Epithelial cell of prostate (primary cell): ENCODE data around the gene SLC17A7.
"Not testable (repeated sequence)": the region's sequence is repeated elsewhere in the genome, so short reads cannot be mapped to it uniquely, and the experiment has no call there.

Experiments
- DNase-seq: peaks from one replicate; pipeline ENCODE4 v3.0.0-alpha.2; 2011; ENCODE audit warnings: low read depth, low spot score
- H3K27ac ChIP-seq: fragments of 450-650 bp; 2 replicates; pipeline ENCODE4 v1.5.1; 2017; ENCODE audit warnings: mild to moderate bottlenecking

The SLC17A7 gene

DNA sequence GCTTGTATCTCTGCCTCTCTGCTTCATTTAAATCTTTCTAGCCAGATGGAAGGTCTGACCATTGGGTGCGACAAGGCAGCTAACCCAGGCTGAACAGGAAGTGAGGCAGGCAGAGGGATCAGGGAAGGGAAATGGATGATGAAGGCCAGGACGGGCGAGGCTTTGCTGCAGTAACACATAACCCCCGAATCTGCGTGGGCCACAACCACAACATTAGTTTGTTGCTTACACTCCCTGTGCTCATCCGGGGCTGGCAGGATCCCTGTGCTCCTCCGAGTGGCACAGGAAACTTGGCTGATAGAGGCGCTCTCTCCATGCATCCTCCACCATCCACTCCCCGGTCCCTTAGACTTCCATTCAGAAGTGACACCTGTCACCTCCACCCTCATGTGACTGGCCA is 31.6 kb upstream of the SLC17A7 start:
- no peak overlapping the region for H3K27ac ChIP-seq
- DNase-seq, result no peak

DNA sequence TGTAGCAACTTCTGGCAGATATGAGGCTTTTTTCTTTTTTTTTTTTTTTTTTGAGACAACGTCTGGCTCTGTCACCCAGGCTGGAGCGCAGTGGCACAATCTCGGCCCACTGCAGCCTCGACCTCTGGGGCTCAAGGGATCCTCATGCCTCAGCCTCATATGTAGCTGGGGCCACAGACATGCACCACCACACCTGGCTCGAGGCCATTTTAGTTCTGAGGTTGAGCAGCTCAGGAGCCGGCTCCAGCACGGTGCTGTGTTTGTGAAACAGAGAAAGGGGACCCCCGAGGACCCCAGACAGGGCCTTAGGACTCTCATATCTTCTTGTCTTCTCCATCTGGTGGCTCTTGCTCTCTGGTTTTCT is 29.3 kb upstream of the SLC17A7 start:
- no peak for DNase-seq
- no peak overlapping the region for H3K27ac ChIP-seq

DNA sequence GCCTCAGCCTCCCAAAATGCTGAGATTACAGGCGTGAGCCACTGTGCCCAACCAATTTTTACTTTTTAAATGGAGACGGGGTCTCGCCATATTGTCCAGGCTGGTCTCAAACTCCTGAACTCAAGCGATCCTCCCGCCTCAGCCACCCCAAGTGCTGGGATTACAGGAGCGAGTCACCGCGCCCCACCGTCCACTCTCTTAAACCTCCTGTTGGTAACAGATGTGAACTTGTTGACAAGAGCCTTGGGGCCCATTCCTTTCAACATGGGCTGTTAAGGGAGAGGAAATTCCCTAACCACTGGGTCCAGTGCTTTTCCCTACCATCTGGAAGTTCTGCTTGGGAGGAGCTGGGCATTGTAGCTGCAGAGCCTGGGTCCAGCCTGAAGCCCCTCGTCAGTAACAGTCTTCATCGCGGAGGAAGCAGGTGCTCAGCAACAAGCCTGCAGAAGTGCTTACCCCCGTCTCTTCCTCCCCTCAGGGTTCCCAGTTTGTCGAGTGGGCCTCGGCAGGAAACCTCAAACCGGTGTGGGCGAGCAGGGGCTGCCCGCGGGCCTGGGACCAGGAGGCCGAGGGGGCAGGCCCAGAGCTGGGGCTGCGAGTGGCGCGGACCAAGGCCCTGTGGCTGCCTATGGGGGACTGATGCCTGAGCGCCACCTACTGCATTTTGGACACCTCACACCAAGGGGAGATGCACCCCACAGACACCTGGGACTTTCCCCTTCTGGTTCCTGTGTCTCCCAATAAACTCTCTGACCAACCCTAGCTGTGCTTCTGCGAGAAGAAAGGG is 28.7 kb upstream of the SLC17A7 start:
- no peak overlapping the region for H3K27ac ChIP-seq
- DNase-seq, result no peak

DNA sequence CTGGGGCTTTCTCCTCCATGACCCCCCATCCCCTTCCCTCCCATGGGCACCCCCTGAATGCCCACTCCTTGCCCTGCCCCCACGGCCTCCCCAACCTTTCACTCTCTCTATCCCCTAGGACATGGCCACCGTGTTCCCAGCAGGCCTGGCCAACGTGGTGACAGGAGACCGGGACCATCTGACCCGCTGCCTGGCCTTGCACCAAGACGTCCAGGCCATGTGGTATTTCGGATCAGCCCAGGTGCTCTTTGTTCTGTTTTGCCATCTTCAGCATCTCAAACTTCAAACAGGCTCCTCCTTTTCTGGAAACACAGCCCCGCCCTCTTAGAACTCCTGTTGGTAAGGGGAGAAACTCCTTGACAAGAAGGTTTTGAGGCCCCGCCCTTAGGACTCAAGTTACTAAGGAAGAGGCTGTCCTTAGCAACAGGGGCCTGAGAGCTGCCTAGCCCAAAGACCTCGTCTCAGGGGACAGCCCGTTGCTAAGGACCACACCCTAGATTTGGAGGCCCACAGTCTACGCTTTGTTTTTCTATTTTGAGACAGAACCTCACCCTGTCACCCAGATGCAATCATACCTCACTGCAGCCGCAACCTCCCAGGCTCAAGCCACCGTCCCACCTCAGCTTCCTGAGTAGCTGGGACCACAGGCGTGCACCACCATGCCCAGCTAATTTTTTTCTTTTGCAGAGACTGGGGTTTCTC is 27.6 kb upstream of the SLC17A7 start:
- peak; percentile 60 for DNase-seq
- H3K27ac ChIP-seq, result peak overlapping the region; percentile 58

DNA sequence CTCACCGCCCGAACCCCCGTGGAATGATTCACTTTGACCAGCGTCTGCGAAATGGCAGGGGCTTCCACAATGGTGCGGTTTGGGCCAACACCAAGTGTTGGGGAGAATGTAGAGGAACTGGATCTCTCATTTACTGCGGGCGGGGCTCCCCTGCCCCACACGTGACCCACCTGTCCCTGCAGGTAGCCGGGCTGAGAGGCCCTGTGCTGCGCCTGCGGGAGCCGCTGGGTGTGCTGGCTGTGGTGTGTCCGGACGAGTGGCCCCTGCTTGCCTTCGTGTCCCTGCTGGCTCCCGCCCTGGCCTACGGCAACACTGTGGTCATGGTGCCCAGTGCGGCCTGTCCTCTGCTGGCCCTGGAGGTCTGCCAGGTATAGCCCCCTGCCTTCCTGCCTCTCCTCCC is 26.9 kb upstream of the SLC17A7 start:
- peak overlapping the region; percentile 58 for H3K27ac ChIP-seq
- peak; percentile 88 for DNase-seq

DNA sequence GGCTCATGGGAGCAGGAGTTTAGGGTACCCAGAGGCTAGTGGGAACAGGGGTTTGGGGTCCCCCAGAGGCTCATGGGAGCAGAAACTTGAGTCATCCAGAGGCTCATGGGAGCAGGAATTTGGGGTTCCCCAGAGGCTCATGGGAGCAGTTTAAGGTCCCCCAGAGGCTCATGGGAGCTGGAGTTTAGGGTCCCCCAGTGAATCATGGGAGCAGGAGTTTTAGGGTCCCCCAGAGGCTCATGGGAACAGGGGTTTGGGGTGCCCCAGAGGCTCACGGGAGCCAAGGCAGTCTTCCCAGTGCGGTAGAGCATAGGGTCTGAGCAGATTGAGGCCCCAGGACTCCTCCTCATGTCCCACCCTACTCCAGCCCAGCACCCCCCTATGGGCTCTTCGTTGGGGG is 24.0 kb upstream of the SLC17A7 start:
- no peak for DNase-seq
- H3K27ac ChIP-seq, result no peak overlapping the region

DNA sequence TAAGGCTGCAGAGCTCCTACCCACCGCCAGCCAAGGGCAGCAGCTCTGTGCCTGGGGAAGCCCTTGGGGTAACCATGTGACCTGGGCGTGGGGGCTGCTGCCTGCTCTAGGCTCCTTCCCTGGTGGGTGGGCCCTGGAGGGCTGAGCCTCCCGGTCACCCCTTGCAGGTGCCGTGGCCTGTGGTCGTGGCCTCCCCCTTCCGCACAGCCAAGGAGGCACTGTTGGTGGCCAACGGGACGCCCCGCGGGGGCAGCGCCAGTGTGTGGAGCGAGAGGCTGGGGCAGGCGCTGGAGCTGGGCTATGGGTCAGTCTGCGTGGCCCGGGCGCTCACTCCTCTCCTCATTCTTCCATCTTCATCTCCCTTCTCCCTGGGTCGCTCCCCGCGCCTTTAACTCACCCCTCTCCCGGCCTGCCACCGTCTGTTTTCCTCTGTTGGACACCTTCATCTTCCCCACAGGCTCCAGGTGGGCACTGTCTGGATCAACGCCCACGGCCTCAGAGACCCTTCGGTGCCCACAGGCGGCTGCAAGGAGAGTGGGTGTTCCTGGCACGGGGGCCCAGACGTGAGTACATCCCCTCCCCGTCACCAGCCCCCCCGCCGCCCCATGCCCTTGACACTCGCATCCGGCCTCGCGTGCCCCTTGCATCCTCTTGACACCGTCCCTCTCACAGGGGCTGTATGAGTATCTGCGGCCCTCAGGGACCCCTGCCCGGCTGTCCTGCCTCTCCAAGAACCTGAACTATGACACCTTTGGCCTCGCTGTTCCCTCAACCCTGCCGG is 22.8 kb upstream of the SLC17A7 start:
- no peak overlapping the region for H3K27ac ChIP-seq
- DNase-seq, result no peak

DNA sequence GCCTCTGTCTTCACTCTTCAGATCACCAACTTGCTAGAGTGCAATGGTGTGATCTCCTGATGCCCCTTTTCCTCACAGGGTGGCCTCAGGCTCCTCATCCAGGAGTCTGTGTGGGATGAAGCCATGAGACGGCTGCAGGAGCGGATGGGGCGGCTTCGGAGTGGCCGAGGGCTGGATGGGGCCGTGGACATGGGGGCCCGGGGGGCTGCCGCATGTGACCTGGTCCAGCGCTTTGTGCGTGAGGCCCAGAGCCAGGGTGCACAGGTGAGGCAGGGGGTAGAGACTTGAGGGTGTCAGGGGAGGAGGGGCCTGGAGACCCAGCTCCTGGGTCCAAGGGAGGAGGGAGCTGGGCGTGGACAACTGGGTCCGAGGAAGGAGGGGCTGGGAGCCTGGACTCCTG is 21.2 kb upstream of the SLC17A7 start:
- no peak for DNase-seq
- no peak overlapping the region for H3K27ac ChIP-seq

DNA sequence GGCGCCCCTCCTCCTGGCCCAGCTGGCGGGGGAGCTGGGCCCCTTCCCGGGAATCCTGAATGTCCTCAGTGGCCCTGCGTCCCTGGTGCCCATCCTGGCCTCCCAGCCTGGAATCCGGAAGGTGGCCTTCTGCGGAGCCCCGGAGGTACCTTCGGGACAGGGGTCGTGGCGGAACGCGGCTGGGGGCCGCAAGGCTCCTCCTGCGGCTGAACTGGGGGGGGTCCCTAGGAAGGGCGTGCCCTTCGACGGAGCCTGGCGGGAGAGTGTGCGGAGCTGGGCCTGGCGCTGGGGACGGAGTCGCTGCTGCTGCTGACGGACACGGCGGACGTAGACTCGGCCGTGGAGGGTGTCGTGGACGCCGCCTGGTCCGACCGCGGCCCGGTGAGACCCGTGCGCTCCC is 20.3 kb upstream of the SLC17A7 start:
- no peak overlapping the region for H3K27ac ChIP-seq
- DNase-seq, result no peak

DNA sequence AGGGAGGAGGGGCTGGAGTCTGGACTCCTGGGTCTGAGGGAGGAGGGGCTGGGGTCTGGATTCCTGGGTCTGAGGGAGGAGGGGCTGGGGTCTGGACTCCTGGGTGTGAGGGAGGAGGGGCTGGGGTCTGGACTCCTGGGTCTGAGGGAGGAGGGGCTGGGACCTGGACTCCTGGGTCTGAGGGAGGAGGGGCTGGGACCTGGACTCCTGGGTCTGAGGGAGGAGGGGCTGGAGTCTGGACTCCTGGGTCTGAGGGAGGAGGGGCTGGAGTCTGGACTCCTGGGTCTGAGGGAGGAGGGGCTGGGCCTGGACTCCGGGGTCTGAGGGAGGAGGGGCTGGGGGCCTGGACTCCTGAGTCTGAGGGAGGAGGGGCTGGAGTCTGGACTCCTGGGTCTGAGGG is 19.8 kb upstream of the SLC17A7 start:
- not testable (repeated sequence) for DNase-seq

DNA sequence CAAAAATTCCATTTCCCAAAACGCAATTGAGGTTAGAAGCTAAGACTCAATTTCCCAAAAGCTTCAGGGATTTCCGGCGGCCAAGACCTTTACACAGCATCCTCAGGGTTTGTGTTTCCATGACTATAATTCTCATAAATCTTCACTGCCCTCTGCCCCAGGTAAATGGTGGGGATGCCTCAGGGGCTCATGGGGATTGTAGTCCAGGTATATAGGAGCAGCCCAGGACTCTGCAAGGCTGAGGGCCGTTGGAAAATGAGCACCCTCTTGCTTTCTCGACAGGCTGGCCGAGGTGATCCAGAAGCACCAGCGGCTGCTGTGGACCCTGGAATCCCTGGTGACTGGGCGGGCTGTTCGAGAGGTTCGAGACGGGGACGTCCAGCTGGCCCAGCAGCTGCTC is 18.1 kb upstream of the SLC17A7 start:
- no peak overlapping the region for H3K27ac ChIP-seq

More for the DNA sequence above, 19.8 kb upstream of the SLC17A7 start:
- not testable (repeated sequence) for H3K27ac ChIP-seq

DNA sequence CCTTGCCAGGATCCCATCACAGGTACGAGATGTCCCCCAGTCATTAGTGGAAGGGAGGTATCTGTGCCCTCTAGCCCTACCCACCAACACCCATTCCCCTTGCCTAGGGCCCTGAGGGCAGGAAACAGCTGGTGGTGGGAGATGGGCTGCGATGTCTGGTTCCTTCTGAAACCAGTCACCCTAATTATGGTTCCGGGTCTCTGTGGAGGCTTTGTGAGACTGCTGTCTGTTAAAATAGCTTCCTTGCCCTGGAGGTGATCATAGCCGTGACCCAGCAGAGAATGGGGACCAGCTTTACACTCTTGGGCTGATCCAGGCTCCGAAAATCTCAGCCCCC is 17.2 kb upstream of the SLC17A7 start:
- DNase-seq, result no peak
- H3K27ac ChIP-seq, result no peak overlapping the region

More for the DNA sequence above, 18.1 kb upstream of the SLC17A7 start:
- no peak for DNase-seq

DNA sequence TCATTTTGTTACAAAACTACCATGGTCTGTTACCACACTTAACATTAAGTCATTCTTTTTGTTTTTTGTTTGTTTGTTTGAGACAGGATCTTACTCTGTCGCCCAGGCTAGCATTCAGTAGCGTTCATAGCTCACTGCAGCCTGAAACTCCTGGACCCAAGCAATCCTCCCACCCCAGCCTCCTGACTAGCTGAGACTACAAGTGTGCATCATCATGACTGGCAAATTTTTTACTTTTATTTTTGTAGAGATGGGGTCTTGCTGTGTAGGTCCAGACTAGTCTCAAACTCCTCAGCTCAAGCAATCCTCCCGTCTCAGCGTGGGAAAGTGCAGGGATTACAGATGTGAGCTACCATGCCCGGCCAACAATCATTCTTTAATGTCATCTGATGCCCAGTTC is 15.0 kb upstream of the SLC17A7 start:
- no peak overlapping the region for H3K27ac ChIP-seq
- DNase-seq, result no peak

DNA sequence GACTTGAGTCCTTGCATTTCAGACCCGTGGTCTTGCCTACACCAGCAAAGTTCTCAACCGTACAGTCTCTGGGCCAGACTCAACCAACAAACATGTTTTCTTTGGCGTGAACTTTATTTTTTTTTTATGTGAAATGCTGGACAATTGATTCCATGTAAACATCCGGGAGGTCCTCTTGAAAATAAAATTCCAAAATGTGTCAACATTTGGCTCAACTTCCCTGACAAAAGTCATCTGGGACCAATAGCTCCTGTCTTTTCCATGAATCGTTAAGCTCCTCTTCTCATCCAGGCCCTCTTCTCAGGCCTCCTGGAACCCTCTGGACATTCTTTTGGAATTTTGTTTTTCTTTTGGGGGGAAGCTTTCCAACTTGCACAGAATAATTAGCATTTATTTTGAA is 14.4 kb upstream of the SLC17A7 start:
- no peak for DNase-seq
- no peak overlapping the region for H3K27ac ChIP-seq

DNA sequence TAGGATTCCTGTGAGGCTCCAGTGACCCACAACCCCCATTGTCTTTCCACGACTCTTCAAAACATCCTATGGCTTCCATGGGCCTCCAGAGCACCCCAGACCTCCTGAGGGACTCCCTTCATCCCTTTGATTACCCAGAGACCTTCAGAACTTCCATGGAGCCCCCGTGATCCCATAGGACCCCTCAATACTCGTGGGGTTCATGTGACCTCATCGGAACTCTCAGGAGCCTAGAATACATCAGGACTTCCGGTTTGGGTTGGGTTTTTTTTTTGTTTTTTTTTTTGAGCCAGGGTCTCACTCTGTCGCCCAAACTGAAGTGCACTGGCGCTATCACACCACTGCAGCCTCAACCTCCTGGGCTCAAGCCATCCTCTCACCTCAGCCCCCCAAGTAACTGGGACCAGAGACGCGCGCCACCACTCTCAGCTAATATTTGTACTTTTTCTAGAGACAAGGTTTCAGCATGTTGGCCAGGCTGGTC is 12.5 kb upstream of the SLC17A7 start:
- H3K27ac ChIP-seq, result peak overlapping the region; percentile 83
- DNase-seq, result no peak

DNA sequence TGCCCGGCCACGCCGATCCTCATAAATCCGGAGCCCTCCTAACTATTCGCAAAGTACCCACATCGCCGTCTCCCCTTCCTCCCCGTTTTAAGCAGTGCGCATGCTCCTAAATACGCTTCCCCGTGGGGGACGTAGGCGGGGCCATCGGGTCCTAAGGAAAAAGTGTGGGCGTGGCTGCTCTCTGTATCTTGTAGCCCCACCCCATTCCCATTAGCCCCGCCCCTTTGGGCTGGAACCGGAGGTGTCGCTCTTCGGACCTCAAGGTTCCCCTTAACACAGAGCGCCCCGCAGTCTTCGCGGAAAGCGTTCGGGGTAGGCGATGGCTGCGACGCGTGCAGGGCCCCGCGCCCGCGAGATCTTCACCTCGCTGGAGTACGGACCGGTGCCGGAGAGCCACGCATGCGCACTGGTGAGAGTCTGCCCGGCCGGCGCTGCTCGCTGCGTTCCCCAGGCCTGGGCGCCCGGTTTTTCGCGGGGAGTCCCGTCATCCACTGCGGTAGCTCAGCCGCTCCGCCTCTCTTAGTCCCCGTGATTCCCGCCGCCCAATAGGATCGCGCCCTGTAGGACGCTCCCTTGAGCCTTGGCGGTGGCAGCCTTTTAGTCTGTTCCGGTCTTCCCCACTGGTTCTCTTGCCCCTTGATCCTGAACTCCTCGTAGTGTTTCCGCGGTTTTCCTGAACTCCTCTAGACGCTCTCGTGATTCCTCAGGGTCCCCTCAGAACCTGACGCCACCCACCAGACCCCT is 11.9 kb upstream of the SLC17A7 start, which contains the start of gene ALDH16A1:
ALDH16A1 (plus strand) TSS at position 213 of the 744 bp plus-strand sequence; CDS start at position 320, 107 bp downstream.
- H3K27ac ChIP-seq, result peak within 1 kb of the TSS; percentile 83
- DNase-seq, result peak; percentile 85

DNA sequence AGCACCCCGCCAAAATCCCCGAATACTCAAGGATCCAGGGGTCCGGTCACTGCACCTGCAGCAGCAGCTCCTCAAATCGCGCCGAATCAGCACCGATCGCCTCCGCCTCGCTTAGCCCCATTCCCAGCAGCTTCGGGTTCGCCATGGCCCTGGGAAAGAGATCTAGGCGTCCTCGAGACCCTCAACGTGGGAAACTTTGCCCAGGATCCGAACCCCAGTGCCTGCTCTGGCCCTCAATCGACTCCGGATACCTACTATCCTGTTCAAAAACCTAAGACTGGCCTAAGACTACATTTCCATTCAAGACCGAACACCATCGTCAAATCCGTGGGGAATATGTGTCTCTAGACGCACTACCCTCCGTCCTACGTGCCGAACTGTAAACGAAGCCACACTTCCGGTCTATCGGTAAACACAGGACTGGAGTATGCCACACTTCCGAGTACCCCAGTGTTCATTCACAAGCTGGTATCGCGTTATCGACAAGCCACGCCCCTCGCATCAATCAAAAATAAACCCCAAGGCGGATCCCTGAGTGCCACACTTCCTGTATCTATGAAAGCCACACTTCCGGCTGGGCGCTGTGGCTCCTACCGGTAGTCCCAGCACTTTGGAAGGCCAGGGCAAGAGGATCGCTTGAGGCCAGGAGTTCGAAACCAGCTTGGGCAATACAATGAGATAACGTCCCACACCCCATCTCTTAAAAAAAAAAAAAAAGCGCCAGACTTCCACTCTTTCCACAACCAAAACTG is 10.3 kb upstream of the SLC17A7 start, which contains the start of gene PIH1D1:
PIH1D1 (minus strand) TSS at position 385 of the 752 bp plus-strand sequence; CDS start at position 145, 240 bp downstream.
- peak within 1 kb of the TSS; percentile 83 for H3K27ac ChIP-seq

DNA sequence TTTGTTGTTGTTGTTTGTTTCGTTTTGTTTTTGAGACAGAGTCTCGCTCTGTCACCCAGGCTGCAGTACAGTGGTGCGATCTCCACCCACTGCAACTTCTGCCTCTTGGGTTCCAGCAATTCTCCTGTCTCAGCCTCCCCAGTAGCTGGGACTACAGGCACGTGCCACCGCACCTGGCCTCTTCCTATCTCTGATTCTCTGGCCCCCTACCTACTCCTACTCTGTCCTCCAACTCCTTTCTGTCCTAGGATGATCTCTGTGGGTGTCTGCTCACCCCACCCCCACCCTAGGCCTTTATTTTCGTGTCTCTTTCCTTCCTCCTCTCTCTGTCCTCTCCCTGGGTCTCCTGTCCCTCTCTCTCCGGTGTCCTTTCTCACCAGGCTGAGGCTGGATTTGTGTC is 9.1 kb upstream of the SLC17A7 start:
- H3K27ac ChIP-seq, result no peak overlapping the region
- no peak for DNase-seq

More for the DNA sequence above, 10.3 kb upstream of the SLC17A7 start, which contains the start of gene PIH1D1:
- peak; percentile 98 for DNase-seq

DNA sequence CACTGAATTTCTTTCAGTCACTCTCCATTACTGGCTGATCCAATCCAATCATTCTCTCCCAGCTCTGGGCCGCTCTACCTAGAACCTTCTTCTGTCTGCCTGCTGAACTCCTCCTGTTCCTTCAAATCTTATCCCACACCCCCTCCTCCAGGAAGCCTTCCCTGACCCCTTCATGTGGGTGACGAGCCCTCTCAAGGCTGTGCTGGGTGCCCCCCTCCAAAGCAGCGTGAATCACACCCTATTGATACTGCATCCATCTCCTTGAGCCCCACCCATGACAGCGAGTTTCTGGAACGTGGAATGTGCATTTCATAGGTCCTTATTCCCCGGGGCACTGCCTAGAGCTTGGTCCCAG is 7.1 kb upstream of the SLC17A7 start:
- no peak overlapping the region for H3K27ac ChIP-seq
- no peak for DNase-seq
